Measurements from ENCODE around the gene PHLPP2.

Gene PHLPP2

GRCh38 chr16:71672125-71672524, 52.4 kb downstream of the PHLPP2 start:
- Mint-ChIP-seq H3K4me1 (peaks cover 12% of the 10 kb centered on the region), H3K27ac (peak overlapping the region in 1 of 3 experiments; percentile 19), H3K36me3 (ENCODE audit: low read depth) (peaks cover 74% of the 10 kb centered on the region), H3K27me3 (ENCODE audit: low read depth) (no peaks in the 10 kb centered on the region), H3K9me3 (no peaks in the 10 kb centered on the region), H3K4me3 (no peak overlapping the region)
- TF ChIP-seq CTCF (IDR thresholded peaks at IDR 0.05; ENCODE audit: unreplicated experiment in 3 of 3) = no peak

GRCh38 chr16:71671165-71671564, 53.3 kb downstream of the PHLPP2 start:
- Mint-ChIP-seq H3K4me3 (no peak overlapping the region), H3K4me1 (peaks cover 8% of the 10 kb centered on the region), H3K36me3 (ENCODE audit: low read depth) (peaks cover 74% of the 10 kb centered on the region), H3K9me3 (no peaks in the 10 kb centered on the region), H3K27ac (no peak overlapping the region), H3K27me3 (ENCODE audit: low read depth) (no peaks in the 10 kb centered on the region)
- no peak for TF ChIP-seq CTCF (IDR thresholded peaks at IDR 0.05; ENCODE audit: unreplicated experiment in 3 of 3)

GRCh38 chr16:71670537-71670936, 54.0 kb downstream of the PHLPP2 start:
- H3K4me1 Mint-ChIP-seq = peaks cover 5% of the 10 kb centered on the region
- H3K9me3 Mint-ChIP-seq = no peaks in the 10 kb centered on the region
- H3K4me3 Mint-ChIP-seq = no peak overlapping the region
- H3K27ac Mint-ChIP-seq = peak overlapping the region in 1 of 3 experiments; percentile 2
- no peaks in the 10 kb centered on the region for H3K27me3 Mint-ChIP-seq (ENCODE audit: low read depth)
- TF ChIP-seq CTCF (IDR thresholded peaks at IDR 0.05; ENCODE audit: unreplicated experiment in 3 of 3) = no peak
- peaks cover 74% of the 10 kb centered on the region for H3K36me3 Mint-ChIP-seq (ENCODE audit: low read depth)

GRCh38 chr16:71669926-71670536, 54.5 kb downstream of the PHLPP2 start:
- Mint-ChIP-seq H3K4me3 (no peak overlapping the region), H3K27me3 (ENCODE audit: low read depth) (no peaks in the 10 kb centered on the region), H3K27ac (peak overlapping the region in 1 of 3 experiments; percentile 2), H3K9me3 (no peaks in the 10 kb centered on the region), H3K36me3 (ENCODE audit: low read depth) (peaks cover 69% of the 10 kb centered on the region), H3K4me1 (peaks cover 5% of the 10 kb centered on the region)
- TF ChIP-seq CTCF (IDR thresholded peaks at IDR 0.05; ENCODE audit: unreplicated experiment in 3 of 3) = no peak

- Mint-ChIP-seq H3K27me3 (ENCODE audit: low read depth) (no peaks in the 10 kb centered on the region), H3K36me3 (ENCODE audit: low read depth) (peaks cover 63% of the 10 kb centered on the region), H3K9me3 (no peaks in the 10 kb centered on the region), H3K27ac (peak overlapping the region in 1 of 3 experiments; percentile 7), H3K4me3 (no peak overlapping the region), H3K4me1 (peaks cover 4% of the 10 kb centered on the region)
- TF ChIP-seq CTCF (IDR thresholded peaks at IDR 0.05; ENCODE audit: unreplicated experiment in 3 of 3) = no peak
Observed at GRCh38 chr16:71666928-71667707, 57.4 kb downstream of the PHLPP2 start.
